Spinal cord (tissue), 10 donors: Measurements from ENCODE around the gene UNC13B. TPM values are rescaled to one million over a fixed set of nuclear protein-coding genes. Genes with fewer than 3 reads are reported as not detected.
"Not testable (repeated sequence)": the region's sequence is repeated elsewhere in the genome, so short reads cannot be mapped to it uniquely, and the experiment has no call there.

Source experiments
- DNase-seq, 6 donors: peaks; one replicate each; pipeline versions ENCODE4 v3.0.0 to v3.0.0-alpha.2; 2013 to 2015; ENCODE audit warnings: low spot score in 6 of 6, low read depth in 4 of 6
- H3K27ac ChIP-seq: one replicate; pipeline ENCODE4 v1.5.1; 2013; ENCODE audit warnings: low read depth, low read length, control low read depth
- H3K27me3 ChIP-seq: one replicate; pipeline ENCODE4 v1.6.1; 2013; ENCODE audit warnings: low read length; ENCODE audit not compliant: control insufficient read depth, insufficient read depth
- H3K36me3 ChIP-seq: one replicate; pipeline ENCODE4 v1.6.1; 2013; ENCODE audit warnings: low read length; ENCODE audit not compliant: control insufficient read depth, insufficient read depth
- H3K4me1 ChIP-seq: one replicate; pipeline ENCODE4 v1.6.1; 2013; ENCODE audit warnings: low read length; ENCODE audit not compliant: control insufficient read depth, insufficient read depth
- H3K4me3 ChIP-seq: one replicate; pipeline ENCODE4 v1.5.1; 2013; ENCODE audit warnings: low read depth, low read length, control low read depth
- H3K9me3 ChIP-seq: one replicate; pipeline ENCODE4 v1.6.1; 2013; ENCODE audit warnings: low read length; ENCODE audit not compliant: control insufficient read depth, insufficient read depth
- WGBS: methylation state at CpG from one replicate; pipeline ENCODE4 v1.1.5; 2013; ENCODE audit warnings: missing lambda C conversion rate; ENCODE audit not compliant: insufficient coverage; 5-methylcytosine and 5-hydroxymethylcytosine counted together
- polyA plus RNA-seq, 2 donors: library from polyadenylated mRNA; unstranded; fragments of 120-200 nt; gene quantifications; one replicate each; pipeline ENCODE4 v1.2.1, GENCODE V29; 2013; ENCODE audit not compliant: insufficient read length in 2 of 2
- total RNA-seq, 2 donors: library from RNA; depleted of rRNA in 1 of 2; stranded (reverse); fragments of 120-200 nt in 1 of 2; fragments of >200 nt in 1 of 2; gene quantifications; one replicate each; pipeline versions ENCODE4 v1.2.3 to v1.2.4, GENCODE V29; 2013 to 2014
- donor health status: healthy.

The UNC13B gene
- total and polyA plus RNA-seq, 4 donors: 20.2 to 37.9 (median 24.9) TPM

- Histone ChIP-seq H3K27me3 (no peaks in the 10 kb centered on the region), H3K27ac (peak overlapping the region; percentile 92), H3K4me1 (no peaks in the 10 kb centered on the region), H3K36me3 (no peaks in the 10 kb centered on the region), H3K4me3 (peak overlapping the region; percentile 95), H3K9me3 (no peaks in the 10 kb centered on the region)
- WGBS: 33% methylated on average over 5 of the region's 11 CpGs
- peak in 2 of 6 donors; percentile 4 to 15 for DNase-seq
These were observed 951 bp downstream of the UNC13B start for GRCh38 chr9:35162605-35163315.

GRCh38 chr9:35163413-35163812, 1.6 kb downstream of the UNC13B start:
- H3K4me1 ChIP-seq: no peaks in the 10 kb centered on the region
- peak in 2 of 6 donors; percentile 6 to 7 for DNase-seq
- no CpG with 5 or more reads among the region's 3 CpGs for WGBS
- no peaks in the 10 kb centered on the region for H3K9me3 ChIP-seq
- H3K4me3 ChIP-seq: peak overlapping the region; percentile 95
- no peak overlapping the region for H3K27ac ChIP-seq
- no peaks in the 10 kb centered on the region for H3K36me3 ChIP-seq
- H3K27me3 ChIP-seq: no peaks in the 10 kb centered on the region

GRCh38 chr9:35164711-35165110, 2.9 kb downstream of the UNC13B start:
- H3K4me3 ChIP-seq: no peak overlapping the region
- no peaks in the 10 kb centered on the region for H3K4me1 ChIP-seq
- H3K27ac ChIP-seq: no peak overlapping the region
- H3K27me3 ChIP-seq: no peaks in the 10 kb centered on the region
- H3K36me3 ChIP-seq: no peaks in the 10 kb centered on the region
- 96% methylated on average over 2 of the region's 3 CpGs for WGBS
- no peaks in the 10 kb centered on the region for H3K9me3 ChIP-seq
- no peak for DNase-seq

GRCh38 chr9:35167429-35167828, 5.6 kb downstream of the UNC13B start:
- H3K27me3 ChIP-seq, H3K9me3 ChIP-seq, H3K36me3 ChIP-seq, H3K4me3 ChIP-seq, DNase-seq, H3K27ac ChIP-seq, H3K4me1 ChIP-seq: not testable (repeated sequence)
- WGBS: no CpG with 5 or more reads among the region's 1 CpG

DNA sequence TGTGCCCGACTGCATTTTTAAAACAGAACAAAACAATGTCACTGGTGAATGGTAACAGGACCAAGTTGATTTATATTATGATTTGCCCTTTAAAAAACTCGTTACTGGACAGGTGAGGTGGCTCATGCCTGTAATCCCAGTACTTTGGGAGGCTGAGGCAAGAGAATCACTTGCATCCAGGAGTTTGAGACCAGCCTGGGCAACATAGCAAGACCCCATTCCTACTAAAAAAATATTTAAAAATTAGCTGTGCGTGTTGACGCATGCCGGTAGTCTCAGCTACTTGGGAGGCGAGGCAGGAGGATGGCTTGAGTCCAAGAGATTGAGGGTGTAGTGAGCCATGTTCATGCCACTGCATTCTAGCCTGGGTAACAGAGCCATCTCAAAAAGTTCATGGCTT, 7.2 kb downstream of the UNC13B start:
- 100% methylated on average over 2 of the region's 6 CpGs for WGBS
- H3K9me3 ChIP-seq: no peaks in the 10 kb centered on the region
- no peaks in the 10 kb centered on the region for H3K36me3 ChIP-seq
- H3K4me1 ChIP-seq: no peaks in the 10 kb centered on the region
- no peak for DNase-seq
- no peaks in the 10 kb centered on the region for H3K27me3 ChIP-seq
- H3K27ac ChIP-seq: no peak overlapping the region
- H3K4me3 ChIP-seq: no peak overlapping the region

DNA sequence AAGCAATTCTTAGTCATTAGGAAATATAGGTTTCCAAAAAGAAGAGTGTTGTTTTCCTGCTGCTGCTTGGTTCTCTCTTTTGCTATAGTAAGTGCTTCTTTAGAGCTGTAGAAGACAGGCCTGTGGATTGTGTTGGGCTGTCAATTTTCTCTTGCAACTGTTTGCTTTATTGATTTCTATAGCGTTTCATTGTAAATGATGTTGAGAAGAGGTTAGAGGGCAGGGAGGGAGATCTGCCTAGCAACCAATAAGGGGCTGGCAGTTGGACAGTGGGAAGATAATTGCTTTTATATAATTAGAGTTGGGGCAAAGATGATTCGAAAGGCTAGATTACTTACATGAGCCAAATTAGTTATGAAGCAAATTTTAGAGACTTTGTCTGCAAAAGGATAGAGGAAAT, 11.1 kb downstream of the UNC13B start:
- no peaks in the 10 kb centered on the region for H3K36me3 ChIP-seq
- H3K4me3 ChIP-seq: no peak overlapping the region
- 13% methylated on average over 1 of the region's 2 CpGs for WGBS
- H3K27ac ChIP-seq: no peak overlapping the region
- DNase-seq: peak in 1 of 6 donors; percentile 10
- H3K27me3 ChIP-seq: no peaks in the 10 kb centered on the region
- no peaks in the 10 kb centered on the region for H3K4me1 ChIP-seq
- H3K9me3 ChIP-seq: no peaks in the 10 kb centered on the region

DNA sequence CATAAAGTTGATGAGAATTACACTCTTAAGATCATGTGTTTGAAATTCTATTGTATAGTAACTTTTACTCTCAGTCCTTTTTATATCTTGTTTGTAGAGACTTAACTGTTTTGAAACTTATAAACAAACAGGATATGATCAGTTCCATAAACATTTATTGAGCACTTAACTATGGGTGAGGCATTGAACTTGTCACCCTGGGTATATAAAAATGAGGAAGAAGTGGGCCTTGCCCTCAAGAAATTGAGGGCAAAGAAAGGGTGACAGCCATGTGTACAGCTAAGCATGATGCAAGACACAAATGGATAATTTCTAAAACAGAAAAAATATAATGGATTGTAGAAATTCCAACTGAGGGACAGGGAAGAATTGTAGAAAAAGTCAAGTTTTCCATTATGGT, 15.7 kb downstream of the UNC13B start:
- Histone ChIP-seq H3K4me3 (no peak overlapping the region), H3K4me1 (no peaks in the 10 kb centered on the region), H3K36me3 (no peaks in the 10 kb centered on the region), H3K9me3 (no peaks in the 10 kb centered on the region), H3K27me3 (no peaks in the 10 kb centered on the region), H3K27ac (no peak overlapping the region)
- DNase-seq: no peak

DNA sequence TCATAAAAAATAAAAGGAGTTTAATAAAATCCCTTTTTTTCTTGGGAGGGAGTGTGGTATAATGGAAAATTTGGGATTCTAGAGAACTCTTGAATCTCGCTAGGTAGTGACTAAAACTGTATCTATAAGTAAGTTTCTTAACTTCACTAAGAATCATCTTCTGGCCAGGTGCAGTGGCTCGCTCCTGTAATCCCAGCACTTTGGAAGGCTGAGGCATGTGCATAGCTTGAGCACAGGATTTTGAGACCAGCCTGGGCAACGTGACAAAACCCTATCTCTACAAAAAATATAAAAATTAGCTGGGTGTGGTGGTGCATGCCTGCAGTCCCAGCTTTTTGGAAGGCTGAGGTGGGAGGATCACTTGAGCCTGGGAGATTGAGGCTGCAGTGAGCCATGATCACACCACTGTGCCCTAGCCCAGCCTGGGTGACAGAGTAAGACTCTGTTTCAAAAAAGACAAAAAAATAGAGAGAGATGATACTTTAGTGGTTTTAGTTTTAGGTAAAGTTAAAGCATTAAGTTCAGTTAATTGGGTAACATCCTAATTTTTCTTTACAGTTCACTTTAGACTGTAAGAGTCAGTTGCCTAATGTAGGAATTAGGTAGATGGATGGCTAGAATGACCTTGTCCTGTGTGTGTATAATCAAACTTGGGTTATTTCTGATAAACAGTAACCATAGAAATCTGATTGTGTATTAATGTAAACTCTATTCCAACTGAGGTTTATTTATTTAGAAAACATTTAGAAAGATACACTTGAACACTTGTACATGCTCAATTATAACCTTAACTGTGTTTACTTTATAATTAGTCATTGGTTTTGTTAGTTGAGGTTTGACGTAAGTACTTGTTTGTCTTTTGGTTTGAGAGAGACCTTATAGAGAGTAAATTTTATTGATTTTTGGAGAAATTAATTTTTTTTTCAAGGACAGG, 17.8 kb downstream of the UNC13B start:
- no peak overlapping the region for H3K27ac ChIP-seq
- no peaks in the 10 kb centered on the region for H3K9me3 ChIP-seq
- no peaks in the 10 kb centered on the region for H3K27me3 ChIP-seq
- H3K36me3 ChIP-seq: peaks cover 3% of the 10 kb centered on the region
- no peak overlapping the region for H3K4me3 ChIP-seq
- DNase-seq: no peak
- no peaks in the 10 kb centered on the region for H3K4me1 ChIP-seq
- no CpG with 5 or more reads among the region's 4 CpGs for WGBS

- peaks cover 3% of the 10 kb centered on the region for H3K36me3 ChIP-seq
- H3K27ac ChIP-seq: no peak overlapping the region
- H3K27me3 ChIP-seq: no peaks in the 10 kb centered on the region
- no peak for DNase-seq
- H3K9me3 ChIP-seq: no peaks in the 10 kb centered on the region
- no peak overlapping the region for H3K4me3 ChIP-seq
- 95% methylated on average over 2 of the region's 2 CpGs for WGBS
- no peaks in the 10 kb centered on the region for H3K4me1 ChIP-seq
These were observed 19.0 kb downstream of the UNC13B start for GRCh38 chr9:35180801-35181200.

DNA sequence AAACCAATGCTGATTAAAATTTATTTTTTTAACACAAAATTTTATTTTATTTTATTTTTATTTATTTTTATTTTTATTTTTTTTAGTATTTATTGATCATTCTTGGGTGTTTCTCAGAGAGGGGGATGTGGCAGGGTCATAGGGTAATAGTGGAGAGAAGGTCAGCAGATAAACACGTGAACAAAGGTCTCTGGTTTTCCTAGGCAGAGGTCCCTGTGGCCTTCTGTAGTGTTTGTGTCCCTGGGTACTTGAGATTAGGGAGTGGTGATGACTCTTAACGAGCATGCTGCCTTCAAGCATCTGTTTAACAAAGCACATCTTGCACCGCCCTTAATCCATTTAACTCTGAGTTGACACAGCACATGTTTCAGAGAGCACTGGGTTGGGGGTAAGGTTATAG, 20.6 kb downstream of the UNC13B start:
- not testable (repeated sequence) for DNase-seq, H3K4me3 ChIP-seq, H3K27ac ChIP-seq, H3K9me3 ChIP-seq, H3K36me3 ChIP-seq, H3K4me1 ChIP-seq, H3K27me3 ChIP-seq
- no CpG with 5 or more reads among the region's 3 CpGs for WGBS
